Measurements from ENCODE around the gene SUMF1.

DNA sequence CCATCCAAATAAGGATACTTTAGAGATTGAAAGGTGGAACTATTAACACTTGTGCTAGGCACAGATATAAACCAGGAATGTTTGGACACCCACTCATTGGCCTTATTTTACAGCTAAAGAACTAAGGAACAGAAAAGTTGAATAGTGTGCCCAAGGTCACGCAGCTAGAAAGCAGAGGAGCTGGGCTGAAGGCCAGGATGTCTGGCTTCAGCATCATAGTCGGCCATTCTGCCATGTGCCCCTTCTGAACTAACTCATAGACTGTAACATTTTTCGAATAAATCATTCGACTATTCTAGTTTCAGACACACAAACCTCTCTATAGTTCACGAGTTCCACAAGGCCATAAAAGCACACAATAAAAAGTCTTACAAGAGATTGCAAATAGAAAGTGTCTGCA is 71.1 kb downstream of the SUMF1 start:
- TF ChIP-seq, protein P1, sequence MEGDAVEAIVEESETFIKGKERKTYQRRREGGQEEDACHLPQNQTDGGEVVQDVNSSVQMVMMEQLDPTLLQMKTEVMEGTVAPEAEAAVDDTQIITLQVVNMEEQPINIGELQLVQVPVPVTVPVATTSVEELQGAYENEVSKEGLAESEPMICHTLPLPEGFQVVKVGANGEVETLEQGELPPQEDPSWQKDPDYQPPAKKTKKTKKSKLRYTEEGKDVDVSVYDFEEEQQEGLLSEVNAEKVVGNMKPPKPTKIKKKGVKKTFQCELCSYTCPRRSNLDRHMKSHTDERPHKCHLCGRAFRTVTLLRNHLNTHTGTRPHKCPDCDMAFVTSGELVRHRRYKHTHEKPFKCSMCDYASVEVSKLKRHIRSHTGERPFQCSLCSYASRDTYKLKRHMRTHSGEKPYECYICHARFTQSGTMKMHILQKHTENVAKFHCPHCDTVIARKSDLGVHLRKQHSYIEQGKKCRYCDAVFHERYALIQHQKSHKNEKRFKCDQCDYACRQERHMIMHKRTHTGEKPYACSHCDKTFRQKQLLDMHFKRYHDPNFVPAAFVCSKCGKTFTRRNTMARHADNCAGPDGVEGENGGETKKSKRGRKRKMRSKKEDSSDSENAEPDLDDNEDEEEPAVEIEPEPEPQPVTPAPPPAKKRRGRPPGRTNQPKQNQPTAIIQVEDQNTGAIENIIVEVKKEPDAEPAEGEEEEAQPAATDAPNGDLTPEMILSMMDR (IDR thresholded peaks at IDR 0.05; ENCODE audit: low read length), result no peak
- no peak for TF ChIP-seq EZH2 (optimal IDR thresholded peaks at IDR 0.05; ENCODE audit: low read depth, low read length)
